OCI-LY7 (cell line): ENCODE results near the gene CR1L.

Experiments
- CTCF ChIP-seq: fragments of 200-600 bp; sonication (generic); conservative IDR thresholded peaks from 2 replicates; pipeline ENCODE4 v1.5.1; 2014; ENCODE audit warnings: mild to moderate bottlenecking, antibody characterized with exemption, low read length, moderate library complexity, mixed read lengths
- EZH2phosphoT487 ChIP-seq: fragments of 200-600 bp; sonication (generic); IDR thresholded peaks from 2 replicates; pipeline ENCODE4 v1.6.1; 2018; ENCODE audit warnings: low read depth, borderline replicate concordance, mild to moderate bottlenecking, mixed run types, antibody characterized with exemption, low read length, moderate library complexity, mixed read lengths

- TF ChIP-seq CTCF (no peak), EZH2phosphoT487 (no peak)
Measured at GRCh38 chr1:207766569-207766968, 121.6 kb downstream of the CR1L start.
